Measurements from ENCODE around the gene WNT10A. TPM values are rescaled to one million over a fixed set of nuclear protein-coding genes. Genes with fewer than 3 reads are reported as not detected.
"Not testable (repeated sequence)": the region's sequence is repeated elsewhere in the genome, so short reads cannot be mapped to it uniquely, and the experiment has no call there.

WNT10A gene
- total RNA-seq, 6 experiments from 2014 or later: 0.31 TPM; not detected in 5

- Histone ChIP-seq H3K36me3 (no peaks in the 10 kb centered on the region), H3K9me3 (no peaks in the 10 kb centered on the region), H3K4me3 (no peak overlapping the region), H3K27me3 (no peaks in the 10 kb centered on the region), H3K4me1 (no peaks in the 10 kb centered on the region), H3K27ac (no peak overlapping the region)
- TF ChIP-seq CTCF (IDR thresholded peaks at IDR 0.05) (no peak), POLR2A (IDR thresholded peaks at IDR 0.05) (no peak)
- DNase-seq: no peak
- ATAC-seq: no peak
- intact Hi-C loops (cut with DNase I): loop anchor here in 1 of 2 donors (10.0 kb wide), 1 partner anchor 125 kb away; the partner anchor contains the start of gene TTLL4
- WGBS (ENCODE audit: insufficient coverage, low coverage, low lambda C conversion rate, missing lambda C conversion rate): 23% methylated on average over 1 of the region's 1 CpG
Observed at GRCh38 chr2:218839888-218840287, 40.8 kb upstream of the WNT10A start.

GRCh38 chr2:218844334-218844733 lies 36.3 kb upstream of the WNT10A start:
- intact Hi-C loops (cut with DNase I); ATAC-seq; H3K4me1 ChIP-seq; H3K36me3 ChIP-seq; H3K27me3 ChIP-seq; H3K27ac ChIP-seq; H3K9me3 ChIP-seq; H3K4me3 ChIP-seq; DNase-seq: not testable (repeated sequence)
- whole genome bisulfite sequencing (ENCODE audit: insufficient coverage, low coverage, low lambda C conversion rate, missing lambda C conversion rate): 58% methylated on average over 5 of the region's 5 CpGs

DNA sequence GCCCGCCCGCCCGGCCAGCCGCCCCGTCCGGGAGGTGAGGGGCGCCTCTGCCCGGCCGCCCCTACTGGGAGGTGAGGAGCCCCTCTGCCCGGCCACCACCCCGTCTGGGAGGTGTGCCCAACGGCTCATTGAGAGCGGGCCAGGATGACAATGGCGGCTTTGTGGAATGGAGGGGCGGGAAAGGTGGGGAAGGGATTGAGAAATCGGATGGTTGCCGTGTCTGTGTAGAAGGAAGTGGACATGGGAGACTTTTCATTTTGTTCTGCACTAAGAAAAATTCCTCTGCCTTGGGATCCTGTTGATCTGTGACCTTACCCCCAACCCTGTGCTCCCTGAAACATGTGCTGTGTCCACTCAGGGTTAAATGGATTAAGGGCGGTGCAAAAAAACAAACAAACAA lies 33.7 kb upstream of the WNT10A start:
- H3K4me3 ChIP-seq; H3K36me3 ChIP-seq; H3K27ac ChIP-seq; H3K27me3 ChIP-seq; H3K4me1 ChIP-seq; intact Hi-C loops (cut with DNase I); ATAC-seq; H3K9me3 ChIP-seq: not testable (repeated sequence)
- WGBS (ENCODE audit: insufficient coverage, low coverage, low lambda C conversion rate, missing lambda C conversion rate): 42% methylated on average over 3 of the region's 18 CpGs
- DNase-seq: peak in 1 of 3 donors; percentile 22

DNA sequence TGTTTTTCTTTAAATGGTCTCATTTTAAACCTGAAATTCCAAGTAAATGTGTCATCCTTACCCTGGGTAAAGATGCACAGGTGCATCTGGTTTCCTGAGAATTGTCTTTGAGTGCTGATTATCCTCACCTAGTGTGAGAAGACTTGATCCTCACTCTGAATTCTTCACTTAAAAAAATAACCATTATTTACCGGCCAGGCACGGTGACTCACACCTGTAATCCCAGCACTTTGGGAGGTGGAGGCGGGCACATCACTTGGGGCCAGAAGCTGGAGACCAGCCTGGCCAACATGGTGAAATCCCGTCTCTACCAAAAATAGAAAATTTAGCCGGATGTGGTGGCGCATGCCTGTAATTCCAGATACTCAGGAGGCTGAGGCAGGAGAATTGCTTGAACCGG lies 30.9 kb upstream of the WNT10A start:
- ATAC-seq (no peak), DNase-seq (peak in 1 of 3 donors; percentile 13)
- intact Hi-C loops (cut with DNase I): loop anchor here in 1 of 2 donors (10.0 kb wide), 1 partner anchor 125 kb away; no protein-coding TSS in a partner anchor
- TF ChIP-seq POLR2A (IDR thresholded peaks at IDR 0.05) (no peak), CTCF (IDR thresholded peaks at IDR 0.05) (no peak)
- no peak overlapping the region for H3K4me3 ChIP-seq
- H3K36me3 ChIP-seq: no peaks in the 10 kb centered on the region
- peaks cover 0 to 4% of the 10 kb centered on the region in 2 donors for H3K27me3 ChIP-seq
- no peaks in the 10 kb centered on the region for H3K9me3 ChIP-seq
- no peaks in the 10 kb centered on the region for H3K4me1 ChIP-seq
- 64% methylated on average over 4 of the region's 7 CpGs for WGBS (ENCODE audit: insufficient coverage, low coverage, low lambda C conversion rate, missing lambda C conversion rate)
- no peak overlapping the region for H3K27ac ChIP-seq

- H3K4me3 ChIP-seq: no peak overlapping the region
- no peak for TF ChIP-seq CTCF (IDR thresholded peaks at IDR 0.05)
- TF ChIP-seq POLR2A (IDR thresholded peaks at IDR 0.05): no peak
- no peaks in the 10 kb centered on the region for H3K9me3 ChIP-seq
- 77% methylated on average over 2 of the region's 2 CpGs for WGBS (ENCODE audit: insufficient coverage, low coverage, low lambda C conversion rate, missing lambda C conversion rate)
- H3K4me1 ChIP-seq: no peaks in the 10 kb centered on the region
- intact Hi-C loops (cut with DNase I): loop anchor here in 1 of 2 donors (10.0 kb wide), 1 partner anchor 126 kb away; no protein-coding TSS in a partner anchor
- H3K27ac ChIP-seq: no peak overlapping the region
- no peaks in the 10 kb centered on the region for H3K36me3 ChIP-seq
- ATAC-seq (no peak), DNase-seq (no peak)
- H3K27me3 ChIP-seq: peaks cover 0 to 4% of the 10 kb centered on the region in 2 donors
Observed at GRCh38 chr2:218850796-218851195, 29.9 kb upstream of the WNT10A start.
